GM18505 (cell line): ENCODE results near the gene CEACAM20.
"Not testable (repeated sequence)": the region's sequence is repeated elsewhere in the genome, so short reads cannot be mapped to it uniquely, and the experiment has no call there.

Source experiments
- ATAC-seq: cut with Tn5 transposase; IDR thresholded peaks from one replicate; pipeline ENCODE4 v1.9.1; 2021; ENCODE audit not compliant: unreplicated experiment
- POLR2A ChIP-seq: IDR thresholded peaks from 4 replicates; pipeline ENCODE4 v1.6.1; 2011; ENCODE audit warnings: borderline replicate concordance; ENCODE audit not compliant: insufficient read depth, insufficient read length; ENCODE audit errors: extremely low read depth

CEACAM20 gene

DNA sequence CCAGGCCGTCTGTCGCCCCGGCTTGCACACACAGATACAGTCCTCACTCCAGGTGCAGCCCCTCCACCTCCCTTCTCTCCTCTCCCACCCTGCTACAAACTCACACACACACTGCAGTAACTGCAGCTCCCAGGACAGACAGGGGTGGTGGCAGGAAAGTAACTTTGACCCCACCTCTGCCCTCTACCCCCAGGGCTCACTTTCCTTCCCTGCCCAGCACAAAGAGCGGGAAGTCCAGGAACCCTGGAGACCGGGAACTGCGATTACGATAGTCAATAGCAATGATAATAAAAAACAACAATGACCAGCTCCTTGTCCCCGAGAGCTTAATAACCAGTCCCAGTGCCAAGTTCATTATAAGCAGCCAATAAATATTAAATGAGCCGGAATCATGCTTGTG, at the start of gene CEACAM20:
Gene CEACAM20 (minus strand): TSS at position 140 of the 400 bp plus-strand sequence. CDS start 166 bp downstream, outside the sequence.
- TF ChIP-seq POLR2A: no peak
- no peak for ATAC-seq

GRCh38 chr19:44577566-44577874, 48.0 kb upstream of the CEACAM20 start:
- no peak for ATAC-seq

GRCh38 chr19:44576843-44577565, 47.5 kb upstream of the CEACAM20 start:
- no peak for ATAC-seq
- no peak for TF ChIP-seq POLR2A

More at GRCh38 chr19:44577566-44577874, 48.0 kb upstream of the CEACAM20 start:
- TF ChIP-seq POLR2A: no peak

GRCh38 chr19:44575116-44575700, 45.7 kb upstream of the CEACAM20 start:
- no peak for ATAC-seq
- TF ChIP-seq POLR2A: no peak

GRCh38 chr19:44574186-44574950, 44.9 kb upstream of the CEACAM20 start:
- ATAC-seq: no peak
- TF ChIP-seq POLR2A: no peak

DNA sequence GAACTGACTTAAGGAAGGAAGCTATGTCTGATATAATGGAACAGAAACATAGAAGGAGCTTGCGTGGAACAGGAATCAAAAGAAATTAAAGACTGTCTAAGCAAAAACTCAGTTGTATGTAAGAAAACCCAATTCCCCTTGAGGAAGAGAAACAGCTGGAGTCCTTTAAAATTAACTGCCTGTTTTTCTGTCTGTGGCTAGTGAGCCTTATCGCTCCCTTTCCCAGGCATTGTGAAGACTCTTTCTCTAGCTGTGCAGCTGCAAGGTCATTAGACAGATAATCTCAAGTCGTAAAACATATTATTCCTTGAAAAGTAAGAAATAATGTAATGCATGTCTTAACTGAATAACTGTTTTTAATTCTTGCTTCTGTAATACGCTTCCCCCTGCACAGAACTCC, 44.2 kb upstream of the CEACAM20 start:
- ATAC-seq: no peak

DNA sequence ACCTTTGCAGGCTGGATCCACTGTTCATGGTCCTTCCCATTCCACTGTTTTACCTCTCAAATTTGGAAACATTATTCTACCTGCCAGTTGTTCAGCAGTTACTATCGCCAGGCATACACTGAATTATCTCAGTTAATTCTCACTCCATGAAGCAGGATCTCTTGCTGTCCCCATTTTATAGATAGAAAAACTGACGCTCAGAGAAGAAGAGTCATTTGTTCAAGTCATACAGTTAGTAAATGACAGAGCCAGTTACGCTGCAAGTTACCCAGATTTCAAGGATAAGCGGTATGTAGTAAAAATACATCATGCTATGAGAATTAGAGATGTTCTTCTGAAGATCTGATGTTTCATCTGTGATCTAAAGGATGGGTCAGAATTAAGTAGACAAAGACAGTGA, 43.7 kb upstream of the CEACAM20 start:
- TF ChIP-seq POLR2A: no peak
- ATAC-seq: no peak

More for the DNA sequence above, 44.2 kb upstream of the CEACAM20 start:
- TF ChIP-seq POLR2A: no peak

- TF ChIP-seq POLR2A: no peak
Observed at GRCh38 chr19:44572581-44572900, 43.1 kb upstream of the CEACAM20 start.

DNA sequence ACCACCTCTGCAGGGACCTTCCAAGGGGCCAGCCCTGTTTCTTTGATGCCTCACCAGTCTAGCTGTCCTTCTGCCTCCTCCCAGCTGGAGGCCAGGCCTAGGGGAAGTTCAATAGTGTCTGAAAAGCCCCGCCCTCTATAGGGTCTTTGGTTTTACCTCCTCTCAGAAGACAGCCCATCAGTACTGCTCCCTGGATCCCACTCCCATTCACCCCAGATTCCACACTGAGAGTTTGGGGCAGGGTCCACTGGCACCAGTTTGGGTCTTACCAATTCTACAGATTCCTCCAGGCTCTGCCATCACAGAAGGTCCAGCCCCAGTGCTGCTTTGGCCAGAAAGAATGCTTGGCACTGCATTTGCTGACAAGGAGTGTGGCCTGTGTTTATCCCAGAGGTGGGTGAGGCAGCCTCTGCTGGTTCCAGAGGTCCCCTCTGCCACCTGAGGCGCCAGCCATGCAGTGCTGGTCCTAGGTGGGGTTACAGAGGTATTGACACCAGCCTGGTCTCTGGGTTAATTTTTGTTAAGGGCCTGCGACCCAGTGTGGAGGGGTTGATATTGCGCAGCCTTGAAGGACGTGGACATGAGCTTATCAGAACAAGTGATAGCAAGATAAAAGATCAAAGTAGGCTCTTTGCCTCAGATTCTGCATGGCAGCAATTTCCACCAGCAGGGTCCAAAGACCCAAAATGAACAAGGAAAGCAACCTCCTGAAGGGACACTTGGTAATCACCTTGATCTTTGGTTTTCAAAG, 42.5 kb upstream of the CEACAM20 start:
- no peak for TF ChIP-seq POLR2A
- ATAC-seq: no peak

More at GRCh38 chr19:44572581-44572900, 43.1 kb upstream of the CEACAM20 start:
- ATAC-seq: no peak

DNA sequence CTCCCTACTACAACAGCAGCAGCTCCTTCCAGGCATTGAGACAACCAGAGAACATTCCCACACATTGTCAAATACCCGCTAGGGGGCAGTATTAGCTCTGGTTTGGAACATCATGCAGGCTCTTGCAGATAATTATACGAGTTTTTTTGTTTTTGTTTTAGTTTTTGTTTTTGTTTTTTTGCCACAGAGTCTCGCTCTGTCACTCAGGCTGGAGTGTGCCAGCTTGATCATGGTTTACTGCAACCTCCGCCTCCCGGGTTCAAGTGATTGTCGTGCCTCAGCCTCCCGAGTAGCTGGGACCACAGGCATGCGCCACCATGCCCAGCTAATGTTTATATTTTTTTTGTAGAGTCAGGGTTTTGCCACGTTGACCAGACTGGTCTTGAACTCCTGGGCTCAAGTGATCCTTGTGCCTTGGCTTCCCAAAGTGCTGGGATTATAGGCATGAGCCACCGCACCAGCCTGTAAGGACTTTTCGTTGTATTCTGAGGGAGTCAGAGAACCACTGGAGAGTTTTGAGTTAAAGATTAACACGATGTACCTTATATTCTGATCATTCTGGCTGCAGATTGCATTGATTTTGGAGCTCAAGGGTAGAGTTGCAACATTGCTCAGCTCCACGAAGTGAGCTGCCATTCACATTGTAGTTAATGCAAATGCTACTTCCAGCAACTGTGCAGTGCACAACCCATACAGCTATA, 41.7 kb upstream of the CEACAM20 start:
- no peak for TF ChIP-seq POLR2A
- ATAC-seq: no peak

DNA sequence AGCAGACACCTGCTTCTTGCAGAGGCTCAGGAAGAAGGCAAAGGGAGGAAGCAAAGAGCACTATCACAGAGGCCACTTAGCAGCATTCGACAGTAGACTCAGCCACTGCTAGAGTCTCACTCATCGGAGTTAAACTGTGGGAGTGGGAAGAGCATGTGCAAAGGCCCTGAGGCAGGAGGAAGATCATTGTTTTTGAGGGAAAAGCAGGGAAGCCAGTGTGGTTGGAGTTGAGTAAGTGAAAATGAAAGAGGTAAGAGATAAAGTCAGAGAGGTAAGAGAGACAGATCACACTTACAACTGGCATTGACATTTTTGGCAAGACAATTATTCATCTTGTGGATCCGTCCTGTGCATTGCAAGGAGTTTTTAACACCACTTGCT, 41.1 kb upstream of the CEACAM20 start:
- no peak for ATAC-seq
- no peak for TF ChIP-seq POLR2A

- ATAC-seq: no peak
- TF ChIP-seq POLR2A: no peak
Observed at GRCh38 chr19:44567745-44568144, 38.3 kb upstream of the CEACAM20 start.

DNA sequence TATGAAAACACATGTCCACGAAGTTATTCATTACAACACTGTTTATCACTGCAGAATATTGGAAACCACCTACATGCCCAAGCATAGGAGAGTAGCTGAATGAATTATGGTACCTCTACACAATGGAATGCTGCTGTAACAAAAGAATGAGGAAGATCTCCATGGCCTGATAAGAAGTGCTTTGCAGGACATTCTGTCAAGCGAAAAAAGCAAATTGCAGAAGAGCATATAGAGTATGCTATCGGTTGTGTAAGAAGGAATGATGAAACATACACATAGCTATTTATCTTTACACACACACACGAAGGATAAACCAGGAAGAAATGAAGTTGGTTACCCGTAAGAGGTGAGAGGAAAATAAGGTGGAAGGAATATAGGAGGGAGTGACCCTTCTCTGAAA, 37.5 kb upstream of the CEACAM20 start:
- TF ChIP-seq POLR2A: no peak
- no peak for ATAC-seq

- ATAC-seq: not testable (repeated sequence)
Observed at GRCh38 chr19:44563086-44563655, 33.7 kb upstream of the CEACAM20 start.
